K562 (cell line): ENCODE data around the gene NACC1. TPM values are rescaled to one million over a fixed set of nuclear protein-coding genes. Genes with fewer than 3 reads are reported as not detected.

ENCODE experiments used
- CREB3L1 ChIP-seq: fragments of 450-650 bp; IDR thresholded peaks from 2 replicates; pipeline ENCODE4 v1.6.1; 2014; ENCODE audit warnings: low read depth, mild to moderate bottlenecking, moderate library complexity, borderline replicate concordance
- DEAF1 ChIP-seq: fragments of 450-650 bp; formaldehyde crosslinking; IDR thresholded peaks from 2 replicates; pipeline ENCODE4 v1.4.0; 2020; ENCODE audit warnings: mild to moderate bottlenecking, moderate library complexity
- FOXP4 ChIP-seq: sonication (generic); formaldehyde crosslinking; IDR thresholded peaks from 2 replicates; pipeline ENCODE4 v1.8.0; 2022; ENCODE audit warnings: mild to moderate bottlenecking, missing genetic modification reagents, borderline replicate concordance
- HIVEP1 ChIP-seq: fragments of 250-450 bp; sonication (Bioruptor Pico); IDR thresholded peaks from 2 replicates; pipeline ENCODE4 v1.4.0; 2020; ENCODE audit warnings: mild to moderate bottlenecking
- SREBF1 ChIP-seq: fragments of 150-350 bp; IDR thresholded peaks from 2 replicates; pipeline ENCODE4 v1.6.1; 2014; ENCODE audit warnings: antibody characterized with exemption, low read depth, low read length, borderline replicate concordance
- WHSC1 ChIP-seq: IDR thresholded peaks from one replicate; pipeline ENCODE4 v1.6.1; 2012; ENCODE audit warnings: low read length, control low read depth, inconsistent platforms
- ZNF407 ChIP-seq: fragments of 450-650 bp; IDR thresholded peaks from 2 replicates; pipeline ENCODE4 v1.6.1; 2016; ENCODE audit warnings: low read depth
- polyA plus RNA-seq, 8 experiments: library from polyadenylated mRNA; depleted of rRNA in 4 of 8; stranded (reverse) in 5 of 8; unstranded in 3 of 8; fragments of >200 nt; fragmentation: Nextera tagmentation in 2 of 8; fragmentation: Illumina TruSeq in 1 of 8; extraction: Ambion mirVana in 2 of 8; extraction: Trizol in 1 of 8; gene quantifications; 2 replicates each; pipeline versions ENCODE4 v1.2.1 to v1.2.3, GENCODE V29; 2011 to 2014; ENCODE audit warnings: inconsistent platforms in 1 of 8, missing spikeins in 1 of 8
- total RNA-seq, 7 experiments: library from RNA; depleted of rRNA in 6 of 7; stranded (reverse); fragments of >200 nt in 6 of 7; fragmentation: Illumina TruSeq in 2 of 7; extraction: Trizol in 2 of 7; gene quantifications; 2 replicates each; pipeline versions ENCODE4 v1.2.1 to v1.2.3, GENCODE V29; 2011 to 2021; ENCODE audit warnings: low replicate concordance in 1 of 7

Gene NACC1
- total and polyA plus RNA-seq, 9 of the 15 experiments (the other 6 are each of a cell fraction or from before 2014, with no cell fraction given) = 0.04 to 96.6 (median 25.8) TPM

- TF ChIP-seq FOXP4 (CRISPR knock-in tag) (no peak), ZNF407 (no peak), HIVEP1 (no peak), WHSC1 (no peak), SREBF1 (no peak), CREB3L1 (no peak), DEAF1 (CRISPR knock-in tag) (peak; percentile 89)
Observed at GRCh38 chr19:13093407-13094105, 24.5 kb upstream of the NACC1 start (continued).
